NCI-H1048 (cell line): Measurements from ENCODE around the gene MLLT10.
"Not testable (repeated sequence)": the region's sequence is repeated elsewhere in the genome, so short reads cannot be mapped to it uniquely, and the experiment has no call there.

Source experiments
- DNase-seq: peaks from one replicate; lab custom pipeline; 2025; lab: John Stamatoyannopoulos, UW

MLLT10 gene

GRCh38 chr10:21581421-21581834 lies 47.4 kb downstream of the MLLT10 start:
- DNase-seq = not testable (repeated sequence)

- no peak for DNase-seq
These were observed 51.0 kb downstream of the MLLT10 start for GRCh38 chr10:21584834-21585530.

DNA sequence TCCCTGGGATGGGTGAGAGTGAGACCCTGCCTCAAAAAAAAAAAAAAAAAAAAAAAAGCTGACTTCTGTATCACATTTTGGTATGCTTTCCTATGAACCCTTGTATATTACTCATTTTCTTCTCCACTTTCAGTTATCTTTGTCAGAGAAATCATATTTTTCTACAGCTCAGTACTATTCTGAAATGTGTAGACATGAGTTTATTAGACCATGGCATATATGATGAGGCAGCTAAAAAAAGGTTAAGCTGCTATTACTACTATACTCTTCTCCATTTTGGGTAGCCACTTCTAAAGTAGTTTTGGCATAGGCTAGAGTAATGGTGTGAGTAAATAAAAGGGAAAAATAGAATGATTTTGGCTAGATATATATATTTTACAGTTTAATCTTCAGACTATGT lies 53.4 kb downstream of the MLLT10 start:
- no peak for DNase-seq

DNA sequence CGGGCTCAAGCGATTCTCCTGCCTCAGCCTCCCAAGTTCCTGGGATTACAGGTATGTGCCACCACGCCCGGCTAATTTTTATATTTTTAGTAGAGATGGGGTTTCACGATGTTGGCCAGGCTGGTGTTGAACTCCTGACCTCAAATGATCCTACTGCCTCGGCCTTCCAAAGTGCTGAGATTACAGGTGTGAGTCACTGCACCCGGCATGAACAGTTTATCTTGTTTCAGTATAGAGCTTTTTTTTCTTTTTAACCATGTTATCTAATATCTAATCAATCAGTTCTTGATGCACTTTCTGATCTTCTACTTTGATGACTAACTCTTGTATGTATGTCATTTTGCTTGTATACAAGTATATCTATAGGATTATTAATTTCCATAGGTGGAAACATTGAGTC lies 54.1 kb downstream of the MLLT10 start:
- DNase-seq = not testable (repeated sequence)

- DNase-seq = no peak
These were observed 60.0 kb downstream of the MLLT10 start for GRCh38 chr10:21593986-21594385.

GRCh38 chr10:21599582-21599981 lies 65.5 kb downstream of the MLLT10 start:
- DNase-seq = no peak

DNA sequence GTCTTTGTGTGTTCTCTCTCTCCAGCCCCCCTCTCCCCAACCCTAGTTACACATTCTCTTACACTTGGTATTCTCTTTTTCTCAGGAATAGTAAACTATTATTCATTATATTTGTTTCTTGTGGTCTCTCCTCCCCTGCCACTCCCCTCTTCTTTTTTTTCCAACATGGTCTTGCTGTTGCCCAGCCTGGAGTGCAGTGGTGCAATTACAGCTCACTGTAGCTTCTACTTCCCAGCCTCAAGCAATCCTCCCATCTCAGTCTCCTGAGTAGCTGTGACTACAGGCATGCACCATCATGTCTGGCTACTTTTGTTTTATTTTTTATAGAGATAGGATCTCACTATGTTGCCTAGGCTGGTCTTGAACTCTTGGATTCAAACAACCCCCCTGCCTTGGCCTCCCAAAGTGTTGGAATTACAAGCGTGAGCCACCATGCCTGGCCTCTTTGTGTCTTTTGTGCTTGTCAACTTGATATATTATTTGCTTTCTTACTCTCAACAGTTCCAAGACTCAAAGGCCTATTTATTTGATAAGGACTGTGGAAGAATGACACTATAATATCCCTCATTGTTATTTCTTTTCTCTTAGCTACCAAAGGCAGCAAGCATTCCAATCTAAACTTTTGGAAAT lies 66.9 kb downstream of the MLLT10 start:
- no peak for DNase-seq

DNA sequence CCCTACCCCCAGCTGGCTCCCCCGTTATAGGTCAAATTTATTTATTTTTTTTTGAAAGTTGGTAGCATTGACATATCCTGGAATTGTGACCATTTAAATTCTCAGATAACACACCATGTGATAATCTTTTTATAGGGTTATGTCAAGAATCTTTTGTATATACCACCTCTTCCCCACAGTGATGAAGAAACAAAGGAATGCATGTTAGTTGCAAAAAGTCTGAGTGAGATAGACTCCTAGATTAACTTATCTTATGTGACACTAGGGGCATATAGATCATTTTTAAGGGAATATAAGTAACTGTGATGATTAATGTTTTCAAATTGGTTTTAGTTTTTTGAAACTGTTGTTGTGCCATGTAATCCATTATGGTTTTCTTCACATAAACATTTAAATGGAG lies 68.3 kb downstream of the MLLT10 start:
- no peak for DNase-seq

GRCh38 chr10:21603721-21604120 lies 69.7 kb downstream of the MLLT10 start:
- no peak for DNase-seq

DNA sequence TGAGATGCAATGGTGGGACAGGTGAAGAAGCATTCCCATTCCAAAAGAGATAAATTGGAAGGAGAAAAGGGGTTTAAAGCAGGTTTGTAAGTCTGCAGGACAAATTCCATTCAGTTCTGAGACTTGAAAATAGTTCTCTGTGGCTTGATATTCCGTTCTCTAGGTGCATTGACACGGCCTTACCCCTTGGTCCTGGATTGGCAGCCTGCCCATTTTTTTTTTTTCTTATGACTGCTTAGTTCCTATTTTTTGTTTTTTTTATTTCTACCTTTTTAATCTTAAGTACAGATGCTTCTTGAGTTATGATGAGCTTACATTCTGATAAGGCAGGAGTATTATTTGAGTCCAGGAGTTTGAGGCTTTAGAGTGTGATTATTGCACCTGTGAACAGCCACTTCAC lies 70.6 kb downstream of the MLLT10 start:
- DNase-seq = no peak

GRCh38 chr10:21607907-21608306 lies 73.9 kb downstream of the MLLT10 start:
- DNase-seq = no peak

DNA sequence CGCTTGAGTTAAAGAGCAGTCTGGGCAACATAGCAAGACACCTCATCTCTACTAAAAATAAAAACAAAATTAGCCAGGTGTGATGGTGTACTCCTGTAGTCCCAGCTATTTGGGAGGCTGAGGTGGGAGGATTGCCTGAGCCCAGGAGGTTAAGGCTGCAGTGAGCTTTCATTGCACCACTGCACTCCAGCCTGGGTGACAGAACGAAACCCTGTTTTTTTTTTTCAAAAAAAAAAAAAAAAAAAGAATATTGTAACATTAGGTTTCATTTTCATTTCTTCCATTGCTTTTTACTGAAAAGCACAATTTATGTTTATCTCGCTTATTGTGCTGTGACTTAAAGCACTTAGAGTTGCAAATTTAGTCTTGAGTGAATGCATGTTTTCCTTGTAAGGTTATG lies 80.0 kb downstream of the MLLT10 start:
- no peak for DNase-seq

- DNase-seq = no peak
These were observed 83.2 kb downstream of the MLLT10 start for GRCh38 chr10:21617267-21617666.

DNA sequence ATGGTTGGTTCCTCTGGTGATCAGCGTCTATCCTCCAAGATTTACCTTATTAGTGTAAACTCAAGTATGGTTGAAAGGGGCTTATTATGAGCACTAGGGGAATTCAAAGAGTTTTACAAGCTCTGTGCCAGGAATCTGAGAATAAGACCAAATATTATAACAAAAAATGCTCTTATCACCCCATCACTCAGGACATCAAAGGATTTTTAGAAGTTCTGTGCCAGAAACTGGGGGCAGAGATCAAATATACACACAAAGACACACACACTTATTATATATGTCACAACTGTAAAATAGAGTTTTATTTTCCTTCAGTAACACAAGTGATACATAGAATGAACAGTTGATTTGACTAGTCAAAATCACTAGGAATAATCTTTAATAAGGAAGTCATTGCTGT lies 89.3 kb downstream of the MLLT10 start:
- DNase-seq = no peak

DNA sequence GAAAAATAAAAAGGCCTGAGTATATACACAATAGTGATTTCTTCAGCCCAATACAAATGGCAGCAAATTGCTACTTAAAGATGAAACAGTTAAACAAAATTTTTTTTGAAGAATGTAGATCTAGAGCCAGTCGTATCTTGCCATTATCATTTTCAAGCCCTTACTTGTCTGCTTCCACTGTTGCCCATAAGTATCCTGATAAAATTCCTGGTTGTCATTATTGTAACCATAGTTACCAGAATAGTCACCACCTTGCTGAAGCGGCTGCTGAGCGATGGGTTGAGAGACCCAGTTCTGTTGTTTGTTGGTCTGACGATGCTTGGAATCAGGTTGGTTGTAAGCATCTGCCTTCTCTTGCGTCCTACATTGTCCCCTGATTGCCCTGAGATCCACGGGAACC lies 90.4 kb downstream of the MLLT10 start:
- DNase-seq = not testable (repeated sequence)

GRCh38 chr10:21624951-21625350 lies 90.9 kb downstream of the MLLT10 start:
- no peak for DNase-seq

GRCh38 chr10:21625623-21626229 lies 91.7 kb downstream of the MLLT10 start:
- no peak for DNase-seq

- no peak for DNase-seq
These were observed 92.6 kb downstream of the MLLT10 start for GRCh38 chr10:21626457-21627161.

- no peak for DNase-seq
These were observed 93.3 kb downstream of the MLLT10 start for GRCh38 chr10:21627331-21627730.

DNA sequence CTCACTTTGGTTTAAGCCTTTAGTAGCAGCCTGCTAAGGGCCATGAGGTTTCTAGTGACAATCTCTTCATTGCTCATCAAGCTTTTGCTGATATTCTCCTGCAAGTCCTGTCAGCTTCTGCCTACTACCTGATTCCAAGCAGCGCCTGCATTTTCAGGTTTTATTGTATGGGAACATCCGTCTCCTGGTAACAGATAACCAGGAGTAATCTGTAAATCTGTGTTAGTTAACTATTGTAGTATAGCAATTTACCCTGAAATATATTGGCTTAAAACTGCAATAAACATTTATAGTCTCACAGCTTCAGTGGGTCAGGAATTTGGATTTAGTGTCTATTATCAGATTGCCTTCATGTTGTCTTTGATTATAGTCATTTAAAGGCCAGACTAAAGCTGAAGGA lies 94.0 kb downstream of the MLLT10 start:
- DNase-seq = no peak

- not testable (repeated sequence) for DNase-seq
These were observed 94.6 kb downstream of the MLLT10 start for GRCh38 chr10:21628645-21629044.

GRCh38 chr10:21634599-21635365 lies 100.8 kb downstream of the MLLT10 start:
- DNase-seq = no peak
